GM19238 (cell line): ENCODE results near the gene PPM1E.
"Not testable (repeated sequence)": the region's sequence is repeated elsewhere in the genome, so short reads cannot be mapped to it uniquely, and the experiment has no call there.

Experiments
- DNase-seq: peaks from one replicate; pipeline ENCODE4 v3.0.0; 2011; ENCODE audit warnings: low spot score; ENCODE audit not compliant: insufficient read length

PPM1E gene

DNA sequence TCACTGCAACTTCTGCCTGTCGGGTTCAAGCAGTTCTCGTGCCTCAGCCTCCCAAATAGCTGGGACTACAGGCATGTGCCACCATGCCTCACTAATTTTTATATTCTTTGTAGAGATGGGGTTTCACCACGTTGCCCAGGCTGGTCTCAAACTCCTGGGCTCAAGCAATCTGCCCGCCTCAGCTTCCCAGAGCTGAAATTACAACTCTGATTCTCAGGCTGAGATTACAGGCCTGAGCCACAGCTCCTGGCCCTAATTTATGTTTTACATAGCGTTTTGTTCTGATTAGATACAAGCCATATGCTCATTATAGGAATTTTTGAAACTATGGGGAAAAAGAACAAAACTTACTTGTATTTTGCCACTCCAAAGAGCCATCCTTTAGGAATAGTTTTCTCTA, 22.8 kb downstream of the PPM1E start:
- DNase-seq: not testable (repeated sequence)

DNA sequence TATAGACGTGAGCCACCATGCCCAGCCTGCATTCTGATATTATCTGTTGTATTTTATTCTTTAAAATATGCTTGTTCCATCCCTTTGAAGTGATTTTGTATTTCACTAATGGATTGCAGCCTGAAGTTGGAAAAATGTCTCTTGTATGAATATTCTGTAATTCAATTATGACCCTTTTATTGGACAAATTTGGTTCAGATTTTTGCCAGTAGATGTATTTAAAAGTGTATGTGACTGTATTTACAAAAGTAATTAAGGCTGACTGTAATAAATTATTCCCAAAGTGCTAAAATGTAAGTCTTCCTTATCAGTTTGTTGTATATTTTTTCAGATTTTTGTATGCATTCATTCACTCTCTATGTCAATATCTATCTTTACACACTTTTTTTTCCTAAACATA, 23.8 kb downstream of the PPM1E start:
- no peak for DNase-seq

DNA sequence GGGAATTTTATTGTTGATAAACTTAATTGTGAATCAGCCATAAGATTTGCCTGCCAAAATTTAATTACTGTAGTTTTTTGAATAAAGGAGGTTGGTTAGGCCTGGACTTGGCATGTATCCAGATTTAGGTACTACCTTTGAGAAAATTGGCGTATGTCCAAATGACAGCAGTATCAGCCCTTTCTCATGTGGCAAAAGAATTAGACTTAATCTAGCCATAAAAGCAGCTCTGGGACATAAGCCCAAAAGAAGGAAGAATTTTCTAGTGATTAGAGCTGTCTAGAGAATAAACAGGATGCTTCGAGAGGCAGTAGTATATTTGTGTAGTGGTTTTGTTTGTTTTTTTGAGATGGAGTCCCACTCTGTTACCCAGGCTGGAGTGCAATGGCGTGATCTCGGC, 27.7 kb downstream of the PPM1E start:
- no peak for DNase-seq

- DNase-seq: no peak
These were observed 29.4 kb downstream of the PPM1E start for GRCh38 chr17:58785097-58785496.

DNA sequence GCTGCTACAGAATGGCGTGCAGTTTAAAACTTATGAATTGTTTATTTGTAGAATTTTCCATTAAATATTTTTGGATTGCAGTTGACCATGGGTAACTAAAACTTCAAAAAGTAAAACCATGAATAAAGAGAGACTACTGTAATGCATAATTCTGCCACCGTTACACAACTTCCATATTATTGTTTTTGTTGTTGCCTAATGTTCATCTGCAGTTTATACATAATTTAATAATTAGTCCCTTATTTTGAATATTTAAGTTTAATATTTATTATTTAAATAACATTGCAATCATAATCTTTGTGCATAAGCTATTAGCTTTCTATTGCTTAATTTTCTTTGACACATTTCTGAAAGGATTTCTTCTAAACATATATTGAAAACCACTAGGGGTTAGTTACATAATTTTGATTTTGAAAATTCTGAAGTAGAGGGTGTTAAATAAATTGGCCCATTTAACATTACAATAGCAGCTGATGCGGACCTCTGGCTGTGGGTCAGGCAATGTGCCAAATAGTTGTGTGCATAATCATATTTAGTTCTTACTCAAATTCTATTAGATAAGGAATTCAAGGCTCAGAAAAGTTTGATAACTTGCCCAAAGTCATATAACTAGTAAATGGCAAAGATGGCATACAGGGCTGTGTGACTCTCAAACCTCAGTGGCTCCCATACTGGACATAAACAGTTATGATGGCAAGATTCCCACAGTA, 31.1 kb downstream of the PPM1E start:
- DNase-seq: no peak

DNA sequence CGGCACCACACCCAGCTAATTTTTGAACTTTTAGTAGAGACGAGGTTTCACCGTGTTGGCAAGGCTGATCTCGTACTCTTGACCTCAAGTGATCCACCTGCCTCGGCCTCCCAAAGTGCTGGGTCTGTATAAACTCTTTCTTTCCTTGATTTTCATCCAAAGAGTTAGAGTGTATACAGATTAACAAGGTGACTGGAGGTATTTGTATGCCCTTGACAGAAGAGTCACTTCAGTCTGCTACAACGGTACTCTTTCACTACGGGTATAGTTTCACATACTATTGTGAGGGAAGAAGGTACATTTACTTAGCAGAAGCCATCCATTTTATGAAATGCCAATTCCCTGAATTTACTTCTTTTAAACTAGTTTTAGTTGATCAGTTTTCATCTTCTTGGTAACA, 32.5 kb downstream of the PPM1E start:
- no peak for DNase-seq

- DNase-seq: no peak
These were observed 33.5 kb downstream of the PPM1E start for GRCh38 chr17:58789160-58789559.

DNA sequence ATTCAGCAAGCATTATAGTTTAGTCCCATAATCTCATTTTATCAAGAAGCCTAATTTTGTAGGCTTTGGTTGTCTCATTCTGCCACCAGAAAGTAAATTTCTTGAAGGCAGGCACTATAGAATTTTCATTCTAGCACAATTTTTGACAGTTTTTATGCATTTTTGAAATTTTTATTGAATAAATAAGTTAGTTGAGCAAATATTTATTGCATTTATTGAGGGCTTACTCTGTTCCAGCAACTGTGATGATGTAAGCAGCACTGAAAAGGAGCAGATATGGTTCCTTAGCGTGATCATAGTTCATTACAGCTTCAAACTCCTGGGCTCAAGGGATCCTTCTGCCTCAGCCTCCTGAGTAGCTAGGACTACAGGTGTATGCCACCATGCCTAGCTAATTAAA, 34.2 kb downstream of the PPM1E start:
- DNase-seq: no peak

DNA sequence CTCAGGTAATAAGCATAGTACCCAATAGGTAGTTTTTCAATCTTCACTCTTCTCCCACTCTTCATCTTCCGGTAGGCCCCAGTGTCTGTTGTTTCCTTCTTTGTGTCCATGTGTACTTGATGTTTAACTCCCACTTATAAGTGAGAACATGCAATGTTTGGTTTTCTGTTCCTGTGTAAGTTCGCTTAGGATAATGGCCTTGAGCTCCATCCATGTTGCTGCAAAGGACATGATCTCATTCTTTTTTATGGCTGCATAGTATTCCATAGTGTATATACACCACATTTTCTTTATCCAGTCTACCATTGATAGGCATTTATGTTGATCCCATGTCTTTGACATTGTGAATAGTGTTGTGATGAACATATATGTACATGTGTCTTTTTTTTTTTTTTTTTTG, 38.9 kb downstream of the PPM1E start:
- DNase-seq: not testable (repeated sequence)

DNA sequence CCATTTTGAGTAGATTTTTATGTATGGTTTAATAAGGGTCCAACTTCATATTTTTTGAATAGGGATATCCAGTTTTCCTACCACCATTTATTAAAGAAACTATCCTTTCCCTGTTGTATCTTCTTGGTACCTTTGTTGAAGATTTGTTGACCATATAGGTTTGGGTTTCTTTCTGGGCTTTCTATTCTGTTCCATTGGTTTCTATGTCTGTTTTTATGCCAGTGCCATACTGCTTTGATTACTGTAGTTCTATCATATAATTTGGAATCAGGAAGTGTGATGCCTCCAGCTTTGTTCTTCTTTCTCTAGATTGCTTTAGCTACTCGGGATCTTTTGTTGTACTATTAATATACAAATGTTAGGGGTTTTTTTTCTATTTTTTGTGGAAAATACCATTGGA, 46.5 kb downstream of the PPM1E start:
- DNase-seq: no peak

GRCh38 chr17:58806046-58806445, 50.4 kb downstream of the PPM1E start:
- no peak for DNase-seq

GRCh38 chr17:58808609-58809563, 53.2 kb downstream of the PPM1E start:
- DNase-seq: no peak

DNA sequence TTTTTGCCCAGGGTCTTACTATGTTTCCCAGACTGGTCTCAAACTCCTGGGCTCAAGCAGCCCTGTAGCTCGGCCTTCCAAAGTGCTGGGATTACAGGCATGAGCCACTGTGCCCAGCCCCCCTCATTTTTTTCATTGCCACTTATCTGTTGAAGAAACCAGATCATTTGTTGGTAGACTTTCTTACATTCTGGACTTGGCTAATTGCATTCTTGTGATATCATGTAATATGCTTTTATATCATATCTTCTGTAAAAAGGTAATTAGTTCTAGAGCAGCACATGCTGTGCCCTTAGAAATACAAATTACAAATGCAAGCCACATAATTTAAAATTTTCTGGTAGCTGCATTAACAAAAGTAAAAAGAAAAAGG, 53.9 kb downstream of the PPM1E start:
- no peak for DNase-seq

DNA sequence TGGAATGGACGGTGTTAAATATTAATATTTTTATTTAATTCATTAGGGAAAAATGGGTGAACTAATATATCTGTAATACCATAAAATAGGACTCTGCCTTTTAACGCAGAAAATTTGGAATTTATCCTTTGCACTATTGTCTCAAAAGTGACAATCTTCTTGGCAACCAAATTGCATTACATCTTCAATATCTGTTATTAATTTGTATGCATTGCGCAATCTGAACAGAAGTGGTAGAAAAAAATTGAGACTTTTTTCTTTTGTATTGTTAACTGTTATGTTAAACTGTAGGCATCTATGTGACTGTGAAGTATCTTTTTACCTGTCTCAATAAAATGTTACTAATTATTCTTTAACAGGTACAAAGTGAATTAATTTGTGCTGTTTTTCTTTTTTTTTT, 55.6 kb downstream of the PPM1E start:
- no peak for DNase-seq

- DNase-seq: no peak
These were observed 58.1 kb downstream of the PPM1E start for GRCh38 chr17:58813712-58814111.

- DNase-seq: no peak
These were observed 63.0 kb downstream of the PPM1E start for GRCh38 chr17:58818654-58819053.

DNA sequence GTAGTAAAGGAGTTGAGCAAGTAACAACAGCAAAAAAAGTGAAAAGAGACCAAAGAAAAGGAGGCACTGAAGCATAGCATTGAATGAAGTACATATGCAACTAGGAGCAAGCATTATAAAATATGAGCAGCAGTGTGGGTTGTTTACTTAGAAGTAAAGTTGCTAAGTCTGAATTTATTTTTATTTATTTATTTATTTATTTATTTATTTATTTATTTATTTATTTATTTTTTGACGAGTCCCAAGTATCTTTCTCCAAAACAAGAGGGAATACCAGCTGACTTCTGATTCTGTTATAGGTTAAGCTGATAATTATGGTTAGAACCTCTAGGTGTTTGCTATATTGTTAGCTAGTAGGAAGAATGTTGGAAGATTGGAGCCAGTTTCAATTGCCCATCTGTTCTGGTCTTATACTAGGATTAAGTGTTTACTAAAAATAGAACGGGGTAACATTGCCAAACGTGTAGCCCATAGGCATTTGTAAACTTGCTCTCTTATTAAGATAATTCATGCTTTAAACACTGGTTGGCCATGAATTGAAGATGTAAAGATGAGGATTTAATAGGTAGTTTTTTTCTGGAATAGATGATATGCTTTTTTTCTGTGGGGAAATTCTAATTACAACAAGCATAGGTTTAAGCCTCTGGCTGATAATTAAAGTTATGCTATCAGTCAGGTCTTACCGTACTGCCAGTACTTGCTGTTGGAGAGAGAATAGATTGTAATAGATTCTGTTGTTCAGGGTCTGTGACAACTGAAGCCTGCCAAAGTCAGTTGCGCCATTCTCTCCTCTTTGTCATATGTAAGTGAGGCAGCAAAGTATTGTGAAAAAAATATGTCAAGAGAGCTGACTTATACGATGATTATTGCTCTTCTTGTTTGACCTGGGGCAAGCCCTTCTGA, 66.7 kb downstream of the PPM1E start:
- no peak for DNase-seq

GRCh38 chr17:58823051-58823525, 67.4 kb downstream of the PPM1E start:
- DNase-seq: no peak

DNA sequence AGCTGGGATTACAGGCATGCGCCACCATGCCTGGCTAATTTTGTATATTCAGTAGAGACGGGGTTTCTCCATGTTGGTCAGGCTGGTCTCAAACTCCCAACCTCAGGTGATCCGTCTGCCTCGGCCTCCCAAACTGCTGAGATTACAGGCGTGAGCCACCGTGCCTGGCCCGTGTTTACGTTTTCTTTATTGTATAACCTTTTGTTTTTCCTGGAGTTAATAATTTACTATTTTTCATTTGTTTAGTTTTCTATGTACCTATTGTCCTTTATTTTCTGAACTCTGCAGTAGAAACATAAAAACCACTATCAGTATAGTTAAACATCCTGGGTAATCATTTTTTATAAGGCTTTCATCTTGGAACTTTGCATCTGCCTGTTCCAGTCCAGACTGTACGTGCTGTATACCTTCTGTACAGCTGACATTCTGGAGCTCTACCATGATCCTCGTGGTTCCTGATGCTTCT, 73.6 kb downstream of the PPM1E start:
- no peak for DNase-seq

DNA sequence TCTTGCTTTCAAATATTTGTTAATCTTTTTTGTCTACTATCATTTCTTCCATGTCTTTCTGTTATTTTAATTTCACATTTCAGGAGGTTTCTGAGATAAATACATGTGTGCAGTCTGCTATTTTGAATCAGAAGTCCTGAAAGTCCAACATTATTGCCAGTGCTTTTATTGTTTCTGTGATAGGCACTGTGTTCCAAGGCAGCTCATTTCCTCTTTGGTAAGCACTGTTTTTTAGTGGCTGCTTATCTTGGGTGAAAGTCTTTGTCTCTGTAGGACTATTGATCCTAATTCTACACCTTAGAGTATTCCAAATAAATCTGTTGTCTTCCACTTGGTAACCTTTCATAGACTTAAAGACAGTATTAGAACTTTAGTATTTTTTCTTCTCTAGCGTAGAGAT, 76.1 kb downstream of the PPM1E start:
- DNase-seq: no peak

- DNase-seq: no peak
These were observed 76.9 kb downstream of the PPM1E start for GRCh38 chr17:58832514-58832913.
